ENCODE data around the gene SNN.

GRCh38 chr16:11671271-11671670 lies 3.0 kb downstream of the SNN start:
- TF ChIP-seq, protein P1, sequence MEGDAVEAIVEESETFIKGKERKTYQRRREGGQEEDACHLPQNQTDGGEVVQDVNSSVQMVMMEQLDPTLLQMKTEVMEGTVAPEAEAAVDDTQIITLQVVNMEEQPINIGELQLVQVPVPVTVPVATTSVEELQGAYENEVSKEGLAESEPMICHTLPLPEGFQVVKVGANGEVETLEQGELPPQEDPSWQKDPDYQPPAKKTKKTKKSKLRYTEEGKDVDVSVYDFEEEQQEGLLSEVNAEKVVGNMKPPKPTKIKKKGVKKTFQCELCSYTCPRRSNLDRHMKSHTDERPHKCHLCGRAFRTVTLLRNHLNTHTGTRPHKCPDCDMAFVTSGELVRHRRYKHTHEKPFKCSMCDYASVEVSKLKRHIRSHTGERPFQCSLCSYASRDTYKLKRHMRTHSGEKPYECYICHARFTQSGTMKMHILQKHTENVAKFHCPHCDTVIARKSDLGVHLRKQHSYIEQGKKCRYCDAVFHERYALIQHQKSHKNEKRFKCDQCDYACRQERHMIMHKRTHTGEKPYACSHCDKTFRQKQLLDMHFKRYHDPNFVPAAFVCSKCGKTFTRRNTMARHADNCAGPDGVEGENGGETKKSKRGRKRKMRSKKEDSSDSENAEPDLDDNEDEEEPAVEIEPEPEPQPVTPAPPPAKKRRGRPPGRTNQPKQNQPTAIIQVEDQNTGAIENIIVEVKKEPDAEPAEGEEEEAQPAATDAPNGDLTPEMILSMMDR (IDR thresholded peaks at IDR 0.05; ENCODE audit: insufficient read depth, low read depth, low read length), result no peak
- no peak for TF ChIP-seq EZH2 (IDR thresholded peaks at IDR 0.05; ENCODE audit: insufficient read depth, low read length)
